Renal pelvis (tissue), 4 donors: ENCODE results near the gene CES3. TPM values are rescaled to one million over a fixed set of nuclear protein-coding genes. Genes with fewer than 3 reads are reported as not detected.
A peak's percentile ranks its signal among the peaks of the same experiment; 100 is the strongest.
"Not testable (repeated sequence)": the region's sequence is repeated elsewhere in the genome, so short reads cannot be mapped to it uniquely, and the experiment has no call there.

Source experiments
- DNase-seq: peaks from one replicate; pipeline ENCODE4 v3.0.0-alpha.2; 2013
- polyA plus RNA-seq, 3 donors: library from polyadenylated mRNA; unstranded; fragments of 120-200 nt; gene quantifications; one replicate each; pipeline ENCODE4 v1.2.1, GENCODE V29; 2013; ENCODE audit not compliant: insufficient read length in 3 of 3

The CES3 gene
- polyA plus RNA-seq, 3 donors = 2.4 to 4.6 (median 4.1) TPM

DNA sequence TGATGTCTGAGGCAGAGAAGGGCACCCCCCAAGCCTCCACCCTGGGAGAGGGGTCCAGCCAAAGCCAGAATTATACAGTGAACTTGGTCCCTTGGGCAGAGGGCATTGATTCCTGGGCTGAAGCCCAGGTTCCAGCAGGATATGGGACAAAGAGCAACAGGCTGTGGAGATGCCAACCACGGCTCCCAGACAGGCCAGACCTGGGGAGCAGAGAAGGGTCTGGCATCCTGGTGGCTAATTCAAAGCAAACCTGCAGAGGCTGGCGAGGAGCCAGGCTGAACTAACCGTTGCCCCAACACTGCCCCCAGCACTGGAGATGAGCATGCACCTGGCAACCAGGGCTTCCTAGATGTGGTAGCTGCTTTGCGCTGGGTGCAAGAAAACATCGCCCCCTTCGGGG lies 3.0 kb downstream of the CES3 start:
- no peak for DNase-seq

DNA sequence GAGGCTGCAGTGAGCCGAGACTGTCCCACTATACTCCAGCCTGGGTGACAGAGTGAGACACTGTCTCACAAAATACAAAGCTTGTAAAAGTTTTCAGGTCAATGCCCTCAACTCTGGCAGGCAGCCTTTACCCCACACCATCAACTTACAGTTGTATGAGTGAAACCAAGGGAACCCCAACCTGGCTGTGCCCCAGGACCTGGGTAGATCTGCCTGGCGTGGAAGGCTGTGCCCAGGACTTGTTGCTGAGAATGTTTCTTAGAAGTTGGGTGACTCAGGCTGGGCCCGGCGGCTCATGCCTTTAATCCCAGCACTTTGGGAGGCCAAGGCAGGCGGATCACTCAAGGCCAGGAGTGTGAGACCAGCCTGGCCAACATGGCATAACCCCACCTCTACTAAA lies 7.8 kb downstream of the CES3 start:
- no peak for DNase-seq

DNA sequence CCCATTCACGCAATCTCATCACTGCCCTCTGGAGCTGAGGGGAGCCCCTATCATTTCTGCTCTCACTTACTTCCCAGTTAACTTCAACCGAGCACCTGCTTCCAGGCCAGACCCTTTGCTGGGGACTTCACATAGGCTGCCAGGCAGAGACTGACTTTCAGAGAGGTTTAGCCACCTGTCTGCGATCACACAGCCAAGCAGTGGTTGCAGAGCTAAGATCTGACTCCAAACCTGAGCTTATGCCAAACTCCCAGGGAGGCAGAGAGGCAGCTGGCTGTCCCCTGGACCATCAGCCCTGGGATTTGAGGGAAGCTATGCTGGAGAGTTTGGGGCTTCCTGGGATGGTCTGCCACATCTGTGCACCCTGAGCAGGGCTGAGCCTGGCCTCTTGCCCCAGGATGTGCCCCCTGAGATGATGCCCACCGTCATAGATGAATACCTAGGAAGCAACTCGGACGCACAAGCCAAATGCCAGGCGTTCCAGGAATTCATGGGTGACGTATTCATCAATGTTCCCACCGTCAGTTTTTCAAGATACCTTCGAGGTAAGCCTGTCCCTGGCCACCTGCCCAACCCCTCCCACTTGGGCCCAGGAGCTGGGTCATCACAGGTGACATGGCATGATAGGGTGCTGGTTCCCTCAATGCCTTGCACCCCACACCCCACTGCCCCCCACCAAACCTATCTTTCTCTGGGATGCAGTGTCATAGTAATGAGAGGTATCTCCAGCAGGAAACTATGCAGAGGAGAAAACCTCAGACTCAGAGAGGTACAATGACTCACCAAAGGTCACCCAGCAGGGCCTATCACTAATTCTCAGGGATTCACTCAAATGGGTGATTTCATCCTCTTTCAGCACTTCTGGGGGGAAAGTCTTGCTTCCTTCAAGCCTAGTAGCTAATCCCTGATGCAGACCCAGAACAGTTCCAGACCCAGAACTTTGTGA lies 10.0 kb downstream of the CES3 start:
- no peak for DNase-seq

DNA sequence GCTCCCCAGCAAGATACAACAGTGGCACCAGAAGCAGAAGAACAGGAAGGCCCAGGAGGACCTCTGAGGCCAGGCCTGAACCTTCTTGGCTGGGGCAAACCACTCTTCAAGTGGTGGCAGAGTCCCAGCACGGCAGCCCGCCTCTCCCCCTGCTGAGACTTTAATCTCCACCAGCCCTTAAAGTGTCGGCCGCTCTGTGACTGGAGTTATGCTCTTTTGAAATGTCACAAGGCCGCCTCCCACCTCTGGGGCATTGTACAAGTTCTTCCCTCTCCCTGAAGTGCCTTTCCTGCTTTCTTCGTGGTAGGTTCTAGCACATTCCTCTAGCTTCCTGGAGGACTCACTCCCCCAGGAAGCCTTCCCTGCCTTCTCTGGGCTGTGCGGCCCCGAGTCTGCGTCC lies 11.9 kb downstream of the CES3 start:
- no peak for DNase-seq

DNA sequence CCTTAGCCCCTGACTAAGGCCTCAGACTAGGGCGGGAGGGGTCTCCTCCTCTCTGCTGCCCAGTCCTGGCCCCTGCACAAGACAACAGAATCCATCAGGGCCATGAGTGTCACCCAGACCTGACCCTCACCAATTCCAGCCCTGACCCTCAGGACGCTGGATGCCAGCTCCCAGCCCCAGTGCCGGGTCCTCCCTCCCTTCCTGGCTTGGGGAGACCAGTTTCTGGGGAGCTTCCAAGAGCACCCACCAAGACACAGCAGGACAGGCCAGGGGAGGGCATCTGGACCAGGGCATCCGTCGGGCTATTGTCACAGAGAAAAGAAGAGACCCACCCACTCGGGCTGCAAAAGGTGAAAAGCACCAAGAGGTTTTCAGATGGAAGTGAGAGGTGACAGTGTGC lies 12.7 kb downstream of the CES3 start:
- no peak for DNase-seq

DNA sequence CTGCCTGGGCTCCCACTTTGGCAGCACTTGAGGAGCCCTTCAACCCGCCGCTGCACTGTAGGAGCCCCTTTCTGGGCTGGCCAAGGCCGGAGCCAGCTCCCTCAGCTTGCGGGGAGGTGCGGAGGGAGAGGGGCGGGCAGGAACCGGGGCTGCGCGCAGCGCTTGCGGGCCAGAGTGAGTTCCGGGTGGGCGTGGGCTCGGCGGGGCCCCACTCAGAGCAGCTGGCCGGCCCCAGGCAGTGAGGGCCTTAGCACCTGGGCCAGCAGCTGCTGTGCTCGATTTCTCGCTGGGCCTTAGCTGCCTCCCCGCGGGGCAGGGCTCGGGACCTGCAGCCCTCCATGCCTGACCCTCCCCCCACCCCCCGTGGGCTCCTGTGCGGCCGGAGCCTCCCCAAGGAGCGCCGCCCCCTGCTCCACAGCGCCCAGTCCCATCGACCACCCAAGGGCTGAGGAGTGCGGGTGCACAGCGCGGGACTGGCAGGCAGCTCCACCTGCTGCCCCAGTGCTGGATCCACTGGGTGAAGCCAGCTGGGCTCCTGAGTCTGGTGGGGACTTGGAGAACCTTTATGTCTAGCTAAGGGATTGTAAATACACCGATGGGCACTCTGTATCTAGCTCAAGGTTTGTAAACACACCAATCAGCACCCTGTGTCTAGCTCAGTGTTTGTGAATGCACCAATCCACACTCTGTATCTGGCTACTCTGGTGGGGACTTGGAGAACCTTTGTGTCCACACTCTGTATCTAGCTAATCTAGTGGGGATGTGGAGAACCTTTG lies 13.3 kb downstream of the CES3 start:
- DNase-seq = not testable (repeated sequence)

DNA sequence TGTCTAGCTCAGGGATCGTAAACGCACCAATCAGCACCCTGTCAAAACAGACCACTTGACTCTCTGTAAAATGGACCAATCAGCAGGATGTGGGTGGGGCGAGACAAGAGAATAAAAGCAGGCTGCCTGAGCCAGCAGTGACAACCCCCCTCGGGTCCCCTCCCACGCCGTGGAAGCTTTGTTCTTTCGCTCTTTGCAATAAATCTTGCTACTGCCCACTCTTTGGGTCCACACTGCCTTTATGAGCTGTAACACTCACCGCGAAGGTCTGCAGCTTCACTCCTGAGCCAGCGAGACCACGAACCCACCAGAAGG lies 13.8 kb downstream of the CES3 start:
- DNase-seq = not testable (repeated sequence)

DNA sequence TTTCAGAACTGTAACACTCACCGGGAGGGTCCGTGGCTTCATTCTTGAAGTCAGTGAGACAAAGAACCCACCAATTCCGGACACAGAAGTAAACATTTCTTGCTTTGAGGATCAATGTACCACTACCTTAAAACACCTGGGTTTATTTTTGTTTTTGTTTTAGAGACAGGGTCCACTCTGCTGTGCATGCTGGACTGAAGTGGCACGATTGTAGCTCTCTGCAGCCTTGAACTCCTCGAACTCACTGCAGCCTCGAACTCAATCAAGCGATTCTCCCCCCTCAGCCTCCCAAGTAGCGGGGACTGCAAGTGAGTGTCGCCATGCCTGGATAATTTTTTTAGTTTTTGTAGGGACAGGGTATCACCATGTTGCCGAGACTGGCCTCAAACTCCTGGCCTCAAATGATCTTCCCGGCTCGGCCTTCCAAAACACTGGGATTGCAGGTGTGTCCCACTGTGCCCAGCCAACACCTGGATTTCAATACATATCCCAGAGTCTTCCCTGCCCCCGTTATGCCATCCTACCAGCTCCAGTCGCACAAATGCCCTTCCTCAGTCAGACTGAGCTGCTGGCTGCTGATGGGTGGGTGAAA lies 14.3 kb downstream of the CES3 start:
- no peak for DNase-seq

DNA sequence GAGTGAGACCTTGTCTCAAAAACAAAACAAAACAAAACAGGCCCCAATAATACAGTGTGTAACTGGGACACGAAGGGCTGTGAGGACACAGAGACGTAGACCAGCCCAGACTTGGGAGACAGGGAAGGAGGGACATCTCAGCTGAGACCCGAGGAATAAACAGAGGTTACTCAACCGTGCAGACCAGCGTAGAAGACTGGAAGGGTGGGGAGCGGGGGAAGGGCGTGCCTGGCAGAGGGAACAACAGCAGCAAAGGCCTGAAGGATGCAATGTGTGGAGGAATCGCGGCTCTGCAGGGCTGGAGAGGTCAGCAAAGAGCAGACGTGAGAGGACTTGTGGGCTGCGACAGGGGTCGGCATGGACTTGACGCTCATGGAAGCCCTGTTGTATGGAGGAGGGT lies 15.7 kb downstream of the CES3 start:
- DNase-seq = no peak

DNA sequence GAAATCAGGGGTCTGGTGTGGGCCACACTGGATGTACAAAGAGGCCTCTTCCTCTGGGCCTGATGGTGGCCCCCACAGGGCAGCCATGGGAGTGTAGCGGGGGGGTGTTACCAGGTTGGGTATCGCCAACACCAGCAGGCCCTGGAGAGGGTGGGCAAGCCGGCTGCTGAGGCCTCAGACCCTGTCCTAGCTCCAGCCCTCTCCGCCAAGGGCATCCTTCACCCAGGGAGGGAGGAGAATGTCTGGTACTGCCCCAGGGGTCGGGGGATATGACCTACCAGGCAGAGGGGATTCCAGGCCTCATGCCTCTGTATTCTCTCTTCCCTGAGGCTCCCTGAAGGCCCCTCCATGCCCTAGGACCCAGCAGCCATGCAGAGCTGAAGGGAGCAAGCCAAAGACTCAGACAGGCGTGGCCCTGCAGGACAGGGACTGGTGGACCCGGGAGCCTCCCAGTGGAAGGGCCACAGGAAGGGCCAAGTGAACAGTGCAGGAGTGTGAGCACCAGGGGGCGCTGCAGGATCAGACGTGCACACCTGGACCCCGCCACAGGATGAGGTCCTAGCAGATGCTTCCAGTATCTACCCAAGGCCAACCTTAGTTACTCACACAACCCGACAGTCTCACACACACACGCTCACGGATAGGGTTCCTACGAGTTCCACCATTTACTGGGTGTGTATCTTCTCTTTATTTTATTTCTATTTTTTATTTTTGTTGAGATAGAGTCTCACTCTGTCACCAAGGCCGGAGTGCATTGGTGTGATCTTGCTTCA lies 16.5 kb downstream of the CES3 start:
- peak; percentile 70 for DNase-seq

DNA sequence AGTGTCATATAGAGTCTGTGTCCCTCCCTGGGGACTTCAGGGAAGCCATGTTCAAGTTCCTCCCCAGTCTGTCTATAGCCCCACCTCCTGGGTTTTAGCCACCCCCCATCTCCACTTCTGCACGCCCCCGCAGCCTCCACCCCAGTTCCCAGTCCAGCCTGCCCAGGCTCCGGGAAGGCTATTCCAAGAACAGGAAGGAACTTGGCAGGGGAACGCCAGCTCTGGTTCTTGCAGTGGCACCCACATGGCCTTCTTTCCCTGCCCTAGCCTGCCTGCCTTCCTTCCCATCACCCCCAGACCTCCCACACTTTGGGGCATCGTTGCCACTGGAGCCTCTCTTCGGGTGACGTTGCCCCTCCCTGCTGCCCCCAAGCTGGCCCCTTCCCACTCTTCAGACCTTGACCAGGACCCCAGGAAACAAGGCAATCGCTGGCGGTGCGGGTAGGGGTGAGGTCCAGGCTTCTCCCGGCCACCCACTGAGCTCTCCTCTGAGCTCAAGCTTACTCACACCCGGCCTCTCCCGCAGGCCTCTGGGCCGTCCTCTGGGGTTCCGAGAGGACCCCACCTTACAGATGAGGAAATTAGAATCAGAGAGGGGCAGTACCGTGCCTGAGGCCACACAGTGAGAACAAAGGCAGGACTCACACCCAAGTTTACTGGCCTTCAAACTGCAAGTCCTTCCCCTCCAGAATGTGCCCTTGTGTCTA lies 18.1 kb downstream of the CES3 start:
- no peak for DNase-seq

DNA sequence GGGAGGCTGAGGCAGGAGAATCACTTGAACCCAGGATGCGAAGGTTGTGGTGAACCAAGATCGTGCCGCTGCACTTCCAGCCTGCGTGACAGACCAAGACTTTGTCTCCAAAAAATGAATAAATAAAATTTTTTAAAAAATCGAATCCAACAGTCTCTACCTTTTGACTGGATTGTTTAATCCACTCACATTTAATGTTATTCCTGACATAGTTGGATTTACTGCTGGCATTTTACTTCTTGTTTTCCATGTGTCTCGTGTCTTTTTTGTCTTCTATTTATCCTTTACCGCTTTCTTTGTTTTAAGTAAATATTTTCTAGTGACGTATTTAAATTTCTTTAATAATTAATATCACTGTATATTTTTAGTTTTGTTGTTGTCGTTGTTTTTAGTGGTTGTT lies 22.0 kb downstream of the CES3 start:
- no peak for DNase-seq

DNA sequence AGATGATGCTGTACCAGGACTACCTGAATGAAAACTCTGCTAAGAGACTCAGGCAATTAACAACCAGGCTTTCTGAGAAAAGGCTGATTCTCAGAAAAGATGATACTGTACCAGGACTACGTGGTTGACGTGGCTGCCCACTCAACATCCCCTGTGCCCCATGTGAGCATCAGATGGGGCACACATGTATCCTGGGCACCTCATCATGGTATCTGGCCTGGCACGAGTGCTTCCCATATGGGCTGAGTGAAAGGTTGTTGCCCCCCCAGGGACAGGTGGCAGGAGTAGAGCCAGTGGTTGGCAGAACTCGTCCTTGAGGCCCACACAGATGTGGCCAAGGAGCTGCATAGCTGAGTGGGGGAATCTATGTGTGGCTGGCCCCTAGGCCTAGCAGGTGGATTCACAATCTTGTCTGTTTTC lies 23.8 kb downstream of the CES3 start:
- no peak for DNase-seq

DNA sequence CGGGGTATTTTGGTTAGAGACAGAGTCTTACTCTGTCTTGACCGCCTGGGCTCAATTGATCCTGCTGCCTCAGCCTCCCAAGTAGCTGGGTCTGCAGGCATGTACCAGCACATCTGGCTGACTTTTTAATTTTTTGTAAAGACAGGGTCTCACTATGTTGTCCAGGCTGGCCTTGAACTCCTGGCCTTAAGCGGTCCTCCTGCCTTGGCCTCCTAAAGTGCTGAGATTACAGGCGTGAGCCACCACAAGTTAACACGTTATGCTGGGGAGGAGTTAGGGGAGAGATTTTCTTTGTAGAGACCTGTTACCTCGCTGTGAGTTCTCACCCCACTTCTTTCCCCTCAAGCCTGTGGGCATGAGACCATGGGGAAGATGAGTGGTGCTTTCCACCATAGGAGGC lies 25.5 kb downstream of the CES3 start:
- no peak for DNase-seq

DNA sequence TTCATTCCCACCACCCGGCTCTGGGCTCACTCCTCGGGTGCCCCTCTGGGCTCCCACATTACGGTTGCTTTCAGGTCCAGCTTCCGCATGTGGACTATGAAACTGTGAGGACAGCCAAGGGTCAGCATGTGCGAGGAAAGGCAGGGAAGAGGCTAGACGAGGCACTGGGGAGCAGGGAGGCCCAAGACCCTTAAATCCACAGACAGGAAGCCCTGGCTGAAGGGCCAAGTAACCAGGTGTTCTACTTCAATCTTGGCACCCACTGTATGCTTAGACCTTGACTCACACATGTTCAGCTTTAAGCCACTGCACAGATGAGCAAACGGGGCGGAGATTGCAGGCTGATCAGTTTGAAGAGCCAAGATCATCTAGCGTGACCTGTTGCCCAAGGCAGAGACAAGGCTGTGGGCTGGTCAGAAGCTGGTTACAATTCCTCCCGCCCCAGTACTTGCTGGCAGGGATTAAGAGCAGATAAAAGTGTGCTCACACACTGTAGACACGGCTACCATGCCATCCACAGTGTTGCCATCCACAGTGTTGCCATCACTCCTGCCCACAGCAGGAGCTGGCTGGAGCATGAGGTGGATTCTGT lies 27.2 kb downstream of the CES3 start, which contains the start of gene CES4A:
Gene CES4A, plus strand, starts transcription at position 393 of the 592 bp plus-strand sequence. Its CDS starts 184 bp downstream, at position 577.
- DNase-seq = no peak

DNA sequence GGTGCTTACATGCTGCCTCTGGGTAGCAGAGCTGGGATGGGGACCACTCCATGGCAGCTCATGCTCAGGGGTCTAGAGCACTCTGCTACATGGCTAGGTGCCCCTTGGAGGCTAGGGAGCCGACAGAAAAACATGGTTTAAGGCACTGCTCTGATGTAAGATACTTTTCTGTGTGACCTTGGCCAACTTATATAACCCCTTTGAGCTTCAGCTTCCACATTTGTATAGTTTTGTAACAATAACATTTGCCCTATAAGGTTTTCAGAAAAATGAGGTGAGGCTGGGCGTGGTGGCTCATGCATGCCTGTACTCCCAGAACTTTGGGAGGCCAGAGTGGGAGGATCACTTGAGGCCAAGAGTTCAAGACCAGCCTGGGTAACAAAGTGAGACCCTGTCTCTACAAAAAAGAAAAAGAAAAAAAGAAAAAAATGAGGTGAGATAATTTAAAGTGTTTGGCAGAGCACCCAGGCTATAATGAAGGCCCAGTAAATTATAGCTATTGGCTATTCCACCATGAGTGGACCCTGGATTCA lies 30.5 kb downstream of the CES3 start:
- DNase-seq = no peak

DNA sequence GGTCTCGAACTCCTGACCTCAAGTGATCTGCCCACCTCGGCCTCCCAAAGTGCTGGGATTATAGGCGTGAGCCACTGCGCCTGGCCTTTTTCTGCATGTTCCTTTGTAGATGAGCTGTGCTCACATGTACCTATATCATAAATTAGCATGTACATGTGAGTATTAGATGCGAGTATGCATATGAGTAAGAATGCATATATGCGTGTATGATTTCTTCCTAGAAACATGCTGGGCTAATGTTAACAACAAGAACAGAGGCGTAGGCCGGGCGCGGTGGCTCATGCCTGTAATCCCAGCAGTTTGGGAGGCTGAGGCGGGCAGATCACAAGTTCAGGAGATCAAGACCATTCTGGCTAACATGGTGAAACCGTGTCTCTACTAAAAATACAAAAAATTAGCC lies 32.5 kb downstream of the CES3 start:
- DNase-seq = not testable (repeated sequence)

DNA sequence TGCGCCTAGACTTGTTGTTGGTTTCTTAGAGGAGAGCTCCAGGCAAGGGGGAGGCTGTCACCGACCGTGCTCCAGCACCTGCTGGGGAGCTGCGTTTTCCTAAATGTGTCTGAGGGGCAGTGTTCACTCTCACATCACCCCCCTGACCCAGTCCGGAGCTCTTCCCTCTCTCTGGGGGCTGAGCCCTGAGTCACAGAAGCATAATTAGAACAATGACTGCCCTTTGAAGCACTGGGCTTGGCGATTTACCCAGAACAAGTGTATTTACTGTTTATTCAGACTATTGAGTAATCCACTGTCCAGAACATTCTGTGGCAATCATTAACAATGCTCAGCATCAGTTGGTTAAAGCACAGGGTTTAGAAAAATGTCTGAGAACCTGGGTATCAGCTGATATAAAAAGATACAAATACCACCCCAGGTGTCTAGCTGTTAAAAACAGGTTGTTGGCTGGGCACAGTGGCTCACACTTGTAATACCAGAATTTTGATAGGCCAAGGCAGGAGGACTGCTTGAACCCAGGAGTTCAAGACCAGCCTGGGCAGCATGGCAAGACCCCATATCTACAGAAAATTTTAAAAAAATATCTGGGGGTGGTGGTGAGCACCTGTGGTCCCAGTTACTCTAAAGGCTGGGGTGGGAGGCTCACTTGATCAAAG lies 35.4 kb downstream of the CES3 start:
- DNase-seq = no peak

DNA sequence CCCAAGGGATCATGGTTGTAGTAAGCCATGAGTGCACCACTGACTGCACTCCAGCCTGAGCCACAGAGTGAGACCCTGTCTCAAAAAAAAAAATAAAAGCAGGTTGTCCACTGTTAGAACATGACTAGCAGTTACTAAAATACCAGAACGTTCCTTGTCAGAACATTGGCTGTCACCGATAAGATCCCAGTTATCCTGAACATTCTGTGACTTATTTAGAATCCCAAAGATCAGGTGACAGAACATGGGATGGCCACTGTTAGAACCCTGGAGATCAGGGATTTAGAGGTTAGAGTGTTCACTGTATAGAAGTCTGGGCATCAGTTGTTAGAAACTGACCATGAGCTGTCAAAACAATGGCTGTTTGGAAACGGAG lies 35.9 kb downstream of the CES3 start:
- DNase-seq = no peak
